HG02973 (cell line): ENCODE results near the gene HIGD2A.

ENCODE experiments used
- ATAC-seq: cut with Tn5 transposase; IDR thresholded peaks from one replicate; pipeline ENCODE4 v1.9.1; 2021; ENCODE audit warnings: moderate library complexity; ENCODE audit not compliant: unreplicated experiment

HIGD2A gene, protein sequence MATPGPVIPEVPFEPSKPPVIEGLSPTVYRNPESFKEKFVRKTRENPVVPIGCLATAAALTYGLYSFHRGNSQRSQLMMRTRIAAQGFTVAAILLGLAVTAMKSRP

DNA sequence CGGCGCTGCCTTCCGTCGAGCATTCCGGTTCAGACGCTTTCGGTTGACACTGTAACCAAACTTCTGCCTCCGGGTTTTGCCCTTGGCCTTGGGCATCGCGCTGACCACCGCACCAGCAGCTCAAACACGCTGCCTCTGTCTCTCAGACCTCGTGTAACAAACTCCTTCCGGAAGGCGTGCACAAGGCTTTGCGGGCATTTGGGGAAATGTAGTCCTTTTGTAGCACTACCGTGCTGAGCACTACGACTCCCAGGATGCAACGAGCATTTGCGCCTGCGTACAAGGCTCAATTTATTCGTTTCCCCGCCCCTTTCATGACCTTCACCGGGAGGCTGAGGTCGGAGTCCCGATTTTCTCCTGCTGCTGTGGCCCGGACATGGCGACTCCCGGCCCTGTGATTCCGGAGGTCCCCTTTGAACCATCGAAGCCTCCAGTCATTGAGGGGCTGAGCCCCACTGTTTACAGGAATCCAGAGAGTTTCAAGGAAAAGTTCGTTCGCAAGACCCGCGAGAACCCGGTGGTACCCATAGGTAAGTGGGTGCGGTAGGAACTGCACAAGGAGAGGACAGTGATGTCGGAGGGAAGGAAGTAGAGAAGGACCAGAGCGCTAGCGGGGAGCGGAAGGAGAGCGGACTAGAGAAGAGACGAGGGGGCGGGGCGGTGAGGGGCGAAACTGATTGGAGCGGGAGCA, at the start of gene HIGD2A, which contains the start of gene NOP16:
Gene HIGD2A, plus strand, starts transcription at position 308 of the 691 bp plus-strand sequence. Its CDS starts 69 bp downstream, at position 377.
Gene NOP16, minus strand, starts transcription at position 155 of the 691 bp plus-strand sequence. Its CDS starts 59 bp downstream, at position 96.
- ATAC-seq = peak; percentile 81

DNA sequence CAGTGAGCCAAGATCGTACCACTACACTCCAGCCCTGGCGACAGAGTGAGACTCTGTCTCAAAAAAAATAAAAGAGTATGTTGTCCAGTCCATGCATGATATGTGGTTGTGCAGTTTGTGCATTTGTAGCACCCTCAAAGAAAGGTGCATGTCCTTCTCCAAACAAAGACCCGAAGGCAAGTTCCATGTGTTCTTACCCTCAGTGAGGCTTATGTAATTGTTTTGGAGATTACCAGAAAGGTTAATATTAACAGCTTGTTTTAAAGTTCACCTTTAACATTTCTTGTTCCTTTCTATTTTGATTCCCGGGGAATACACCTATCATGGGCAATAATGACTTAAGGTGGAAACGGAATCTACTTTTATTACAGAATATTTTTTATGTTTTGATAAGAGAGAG, 49.2 kb upstream of the HIGD2A start:
- ATAC-seq = no peak

DNA sequence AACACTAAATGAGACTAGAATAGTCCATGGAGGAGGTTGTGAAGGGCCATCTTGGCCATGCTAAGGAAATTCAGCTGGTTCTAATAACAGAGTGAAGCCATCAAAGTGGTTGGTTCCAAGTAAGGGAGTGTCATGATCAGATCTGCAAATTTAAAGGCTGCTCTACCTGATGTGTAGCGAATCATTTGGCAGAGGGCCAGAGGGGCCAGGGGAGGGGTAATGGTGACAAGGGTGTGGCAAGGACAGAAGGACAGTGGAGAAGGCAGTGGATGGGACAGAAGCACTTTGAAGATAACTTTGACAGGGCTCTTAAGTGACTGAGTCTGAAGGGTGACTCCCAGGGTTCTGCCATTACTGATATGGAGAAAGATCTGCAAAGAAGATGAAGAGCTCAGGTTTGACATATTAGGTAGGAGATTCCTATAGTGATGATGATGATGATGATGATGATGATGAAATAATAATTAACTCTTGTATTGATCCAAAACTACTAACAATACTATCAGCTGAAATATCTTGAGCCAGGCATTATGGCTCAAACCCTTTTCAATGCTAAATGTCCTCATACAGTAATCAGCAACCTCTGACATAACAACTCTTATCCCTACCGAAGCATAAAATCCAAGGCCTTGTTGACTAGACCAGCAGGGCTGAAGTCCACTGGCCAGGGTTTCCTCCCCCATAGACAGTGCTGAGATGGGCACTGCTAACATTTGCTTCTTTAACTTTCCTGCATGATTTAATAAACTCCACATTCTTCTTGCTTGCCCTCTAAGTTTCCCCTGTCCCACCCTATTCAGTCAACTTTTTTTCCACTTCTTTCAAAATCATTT, 47.0 kb upstream of the HIGD2A start:
- ATAC-seq = no peak

DNA sequence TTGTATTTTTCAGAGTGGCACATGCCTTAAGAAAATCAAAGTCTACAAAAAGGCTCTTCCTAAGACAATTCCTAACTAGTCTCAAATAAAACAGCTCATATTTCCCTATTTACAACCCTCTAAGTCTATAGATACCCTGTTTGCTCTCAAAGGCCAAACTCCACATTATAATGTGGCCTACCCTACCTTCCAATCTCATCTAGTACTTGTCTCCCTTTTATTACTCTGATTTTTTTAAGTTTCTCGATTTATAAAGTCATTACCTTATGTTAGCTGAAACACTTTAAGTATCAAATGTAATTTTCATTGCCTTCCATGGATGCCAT, 46.4 kb upstream of the HIGD2A start:
- ATAC-seq = no peak

DNA sequence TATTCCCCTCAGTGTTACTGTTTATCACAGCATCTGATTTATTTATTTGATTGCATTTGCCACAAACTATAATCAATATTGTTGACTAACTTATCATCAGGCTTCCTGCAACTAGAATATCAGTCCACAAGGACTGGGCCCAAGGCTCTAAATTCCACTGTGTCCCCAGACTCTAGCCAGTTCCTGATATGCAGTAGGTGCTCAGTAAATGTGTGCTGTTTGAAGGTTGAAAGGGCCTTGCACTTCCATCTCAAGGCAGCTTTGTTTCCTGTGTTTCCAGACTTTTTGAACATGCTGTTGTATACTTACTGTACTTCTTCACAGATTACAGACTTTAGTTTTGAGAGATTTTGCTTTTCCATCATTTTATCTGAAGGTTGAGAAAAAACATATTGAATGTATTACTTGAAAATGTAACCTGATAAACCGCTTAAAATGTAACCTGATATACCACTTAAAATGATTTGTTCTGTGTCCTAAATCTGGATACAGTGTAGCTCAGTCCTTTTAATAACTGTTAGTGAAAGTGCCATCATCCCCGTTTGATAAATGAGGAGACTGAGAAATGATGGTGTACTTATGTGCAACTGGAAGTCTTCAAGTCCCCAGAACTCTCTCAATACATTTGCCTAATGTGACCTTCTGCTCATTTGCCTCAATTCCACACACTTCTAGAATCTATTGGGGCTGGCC, 45.6 kb upstream of the HIGD2A start:
- ATAC-seq = no peak

DNA sequence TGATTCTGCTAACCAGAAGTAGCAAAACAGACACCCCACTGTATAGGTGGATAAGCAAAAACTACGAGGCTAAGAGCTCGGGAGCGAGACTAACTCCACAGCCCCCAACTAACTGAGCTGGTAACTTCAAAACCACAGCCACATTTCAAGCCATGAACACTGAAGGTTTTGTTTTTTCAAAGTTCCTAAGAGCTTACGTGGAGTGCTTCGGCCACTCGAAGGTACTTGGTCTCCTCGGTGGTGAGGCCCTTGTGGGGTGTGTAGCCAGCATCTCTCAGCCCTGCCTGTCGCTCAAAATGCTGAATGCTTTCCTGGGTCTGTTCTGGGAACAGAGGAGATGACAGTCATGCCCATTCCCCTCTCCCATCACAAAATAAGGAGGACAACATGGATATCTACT, 38.1 kb upstream of the HIGD2A start:
- no peak for ATAC-seq

DNA sequence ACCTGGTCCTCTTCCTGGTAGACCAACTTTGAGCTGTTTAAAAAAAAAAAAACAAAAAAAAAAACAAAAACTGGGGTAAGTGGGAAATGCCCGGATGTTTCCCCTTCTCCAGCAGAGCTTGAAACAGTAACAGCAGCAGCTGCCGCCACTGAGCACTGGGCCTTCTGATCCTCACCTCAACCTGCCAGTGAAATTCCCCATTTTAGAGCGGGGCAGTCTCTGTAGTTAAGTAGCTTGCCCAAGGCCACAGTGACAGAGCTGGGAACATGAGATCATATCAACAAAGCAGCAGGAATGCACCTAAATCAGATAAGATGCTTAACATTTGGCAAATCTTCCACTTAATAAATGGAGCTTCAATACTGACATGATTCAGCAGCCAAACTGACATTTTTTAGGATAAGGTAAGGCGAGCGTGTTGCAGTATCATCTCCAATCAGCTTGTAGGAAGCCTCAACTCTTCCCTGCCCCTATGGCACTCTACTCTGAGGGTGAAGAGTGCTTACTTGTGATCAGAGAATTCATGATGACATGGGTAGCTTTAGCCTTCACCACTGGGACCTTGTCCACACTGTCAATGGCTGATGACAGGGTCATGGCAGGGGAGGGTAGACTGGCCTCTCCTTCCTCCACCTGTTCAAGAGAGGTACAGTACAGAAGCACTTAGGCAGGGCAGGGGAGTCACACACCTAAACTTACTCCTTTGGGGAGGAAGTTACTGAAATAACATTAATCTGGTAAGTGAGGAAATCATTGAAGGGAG, 36.3 kb upstream of the HIGD2A start:
- ATAC-seq = no peak

DNA sequence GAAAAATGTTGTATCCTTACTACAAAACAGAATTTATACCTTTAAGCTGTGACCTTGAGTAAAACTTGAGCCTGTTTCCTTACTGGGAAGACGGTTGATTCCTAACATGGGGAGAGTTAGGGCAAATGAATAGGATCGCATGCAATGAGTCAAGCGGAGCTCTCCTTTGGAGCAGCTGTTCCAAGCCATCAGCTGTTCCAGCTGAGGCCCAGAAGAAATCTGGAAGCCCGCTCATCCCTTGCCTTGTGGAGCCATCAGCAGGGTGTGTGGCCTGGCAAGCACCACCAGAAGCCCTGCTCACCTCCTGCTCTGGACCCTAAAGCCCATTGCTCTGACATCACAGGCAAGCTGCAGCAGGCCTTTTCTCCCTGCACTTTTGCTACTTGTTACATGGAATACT, 35.0 kb upstream of the HIGD2A start:
- no peak for ATAC-seq

DNA sequence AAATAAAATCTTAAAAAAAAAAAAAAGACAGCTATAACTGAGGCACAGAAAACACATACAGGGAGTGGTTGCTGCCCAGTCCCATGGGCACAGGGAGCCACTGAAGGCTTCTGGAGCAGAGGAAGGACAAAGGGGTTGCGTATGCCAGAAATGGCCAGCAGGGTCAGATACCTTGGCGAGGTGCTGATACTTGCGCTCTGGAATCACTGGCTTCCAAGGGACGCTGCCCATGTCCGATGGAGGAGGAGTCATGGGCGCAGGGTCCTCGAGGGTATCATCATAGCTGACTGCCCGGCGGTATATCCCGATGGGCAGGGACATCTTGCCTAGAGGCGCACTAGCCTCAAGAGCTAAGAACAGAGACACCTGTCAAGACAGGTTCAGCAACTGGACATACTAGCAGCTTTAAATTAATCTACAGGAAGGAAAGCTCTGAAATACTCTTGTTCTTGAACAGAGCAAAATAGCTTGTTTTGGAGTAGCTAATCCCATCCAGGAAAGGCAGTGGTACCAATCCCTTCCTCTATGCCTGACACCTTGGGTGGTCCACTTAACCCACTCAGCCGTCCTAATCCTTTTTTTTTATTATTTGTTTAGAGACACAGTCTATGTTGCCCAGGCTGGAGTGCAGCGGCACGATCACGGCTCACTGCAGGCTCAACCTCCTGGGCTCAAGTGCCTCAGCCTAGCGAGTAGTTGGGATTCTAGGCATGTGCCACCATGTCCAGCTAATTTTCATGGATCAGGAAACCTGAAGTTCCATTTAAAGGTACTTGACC, 33.0 kb upstream of the HIGD2A start:
- ATAC-seq = no peak

DNA sequence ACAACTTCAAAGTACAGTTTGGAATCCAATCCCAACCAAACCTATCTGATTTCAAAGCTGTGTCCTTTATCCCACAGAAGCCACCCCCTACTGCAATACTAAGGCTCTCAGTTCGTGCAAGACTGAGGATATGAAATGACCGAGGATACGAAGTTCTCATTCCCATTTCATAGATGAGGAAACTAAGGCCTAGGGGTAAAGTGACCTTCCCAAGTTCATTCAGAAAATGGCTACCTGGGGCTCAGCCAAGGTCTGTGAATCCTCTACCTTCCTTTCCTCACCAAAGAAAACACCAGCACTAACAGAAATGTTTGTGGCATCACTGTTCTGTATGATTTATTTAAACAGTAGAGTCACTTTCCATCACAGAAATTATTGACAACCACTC, 32.4 kb upstream of the HIGD2A start:
- no peak for ATAC-seq

DNA sequence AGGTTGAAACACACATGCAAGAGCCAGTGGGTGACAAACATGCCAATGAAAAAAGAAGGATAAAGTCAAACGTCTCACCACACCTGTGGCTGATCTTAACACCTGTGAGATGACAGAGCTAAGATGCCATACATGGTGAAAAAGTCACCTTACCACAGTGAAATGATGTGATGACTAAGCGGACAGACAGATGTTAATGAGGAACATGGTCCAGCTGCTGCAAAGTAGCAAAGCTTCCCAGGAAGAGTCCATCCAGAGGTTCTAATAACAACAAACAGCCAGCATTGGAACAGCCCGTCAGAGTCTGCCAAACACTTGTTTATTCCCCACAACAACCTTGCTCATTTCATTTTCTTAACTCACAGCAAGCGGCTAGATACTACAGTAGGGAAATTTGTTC, 28.9 kb upstream of the HIGD2A start:
- no peak for ATAC-seq

DNA sequence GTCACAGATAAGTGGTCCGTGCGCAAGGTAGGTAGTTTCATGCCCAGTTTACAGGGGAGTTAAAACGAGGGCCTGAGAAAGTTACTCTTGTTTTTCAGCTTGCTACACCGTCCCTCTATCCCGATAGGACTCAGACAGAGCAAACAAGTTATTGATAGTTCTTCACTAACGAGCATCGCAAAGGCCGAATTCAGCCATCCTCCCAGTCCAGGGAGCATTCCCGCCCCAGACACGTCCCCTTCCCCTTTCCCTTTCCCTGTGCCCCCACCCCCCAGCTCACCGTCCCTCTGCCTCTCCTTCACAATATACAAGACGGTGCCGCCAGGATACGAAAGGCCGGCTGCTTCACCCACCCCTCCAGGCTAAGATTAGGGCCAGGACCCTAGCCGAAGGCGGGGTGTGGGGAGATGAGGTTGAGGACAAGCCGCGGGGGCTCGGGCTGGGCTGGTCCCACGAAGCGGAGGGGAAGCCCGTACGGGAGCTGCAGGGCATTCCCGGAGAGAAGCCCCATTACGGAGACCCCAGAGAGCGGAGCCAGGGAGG, 27.6 kb upstream of the HIGD2A start:
- no peak for ATAC-seq

DNA sequence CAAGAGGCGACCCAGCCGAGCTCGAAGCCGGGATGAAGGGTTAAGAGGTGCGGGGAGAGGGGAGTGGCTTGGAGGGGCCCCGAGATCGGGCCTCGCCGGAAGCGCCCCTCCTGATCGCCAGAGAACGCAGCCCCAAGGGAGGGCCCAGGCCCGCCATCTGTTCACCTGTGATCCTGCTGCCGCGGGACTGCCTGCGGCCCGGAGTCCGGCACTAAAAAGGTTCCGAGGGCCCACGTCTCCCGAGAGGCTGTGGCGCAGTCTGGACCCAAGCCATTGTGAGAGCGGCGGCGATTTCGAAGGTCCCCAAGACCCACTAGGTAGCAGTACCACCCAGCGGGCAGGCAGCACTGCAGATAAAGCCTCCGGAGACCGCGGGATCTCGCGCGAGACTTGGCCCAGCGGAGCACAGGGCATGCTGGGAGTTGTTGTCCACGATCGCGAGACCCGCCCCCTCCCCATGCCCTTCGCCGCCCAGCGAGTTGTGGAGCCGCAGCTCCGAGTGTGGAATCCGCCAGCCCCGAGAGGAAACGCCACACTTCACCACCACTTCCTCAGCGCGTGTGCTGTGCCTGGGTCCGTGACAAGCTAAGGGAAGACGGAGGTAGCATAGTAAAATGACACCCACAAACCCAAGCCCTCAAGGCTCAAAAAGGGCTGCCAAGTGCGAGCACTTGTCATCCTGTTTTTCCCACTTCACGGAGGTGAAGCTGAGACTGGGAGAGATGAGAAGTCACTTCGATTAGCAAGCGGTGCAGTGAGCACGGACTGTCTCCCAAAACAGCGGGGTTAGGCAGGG, 26.9 kb upstream of the HIGD2A start, which contains the start of gene KIAA1191:
Gene KIAA1191, minus strand, starts transcription at position 328 of the 796 bp plus-strand sequence. CDS start 2,256 bp downstream, outside the sequence.
- peak; percentile 87 for ATAC-seq

DNA sequence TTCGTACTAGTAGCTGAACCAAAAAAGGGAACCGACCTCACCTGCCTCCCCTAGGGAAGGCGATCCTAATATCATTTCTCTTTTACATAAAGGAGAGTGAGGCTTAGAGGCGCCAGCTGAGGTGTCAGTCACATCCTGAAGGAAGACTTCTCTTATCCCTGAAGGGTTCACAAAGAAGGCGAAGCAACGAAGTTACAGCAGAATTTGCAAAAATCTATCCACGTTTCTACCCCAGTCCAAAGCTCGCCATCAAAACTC, 26.4 kb upstream of the HIGD2A start:
- ATAC-seq = no peak

DNA sequence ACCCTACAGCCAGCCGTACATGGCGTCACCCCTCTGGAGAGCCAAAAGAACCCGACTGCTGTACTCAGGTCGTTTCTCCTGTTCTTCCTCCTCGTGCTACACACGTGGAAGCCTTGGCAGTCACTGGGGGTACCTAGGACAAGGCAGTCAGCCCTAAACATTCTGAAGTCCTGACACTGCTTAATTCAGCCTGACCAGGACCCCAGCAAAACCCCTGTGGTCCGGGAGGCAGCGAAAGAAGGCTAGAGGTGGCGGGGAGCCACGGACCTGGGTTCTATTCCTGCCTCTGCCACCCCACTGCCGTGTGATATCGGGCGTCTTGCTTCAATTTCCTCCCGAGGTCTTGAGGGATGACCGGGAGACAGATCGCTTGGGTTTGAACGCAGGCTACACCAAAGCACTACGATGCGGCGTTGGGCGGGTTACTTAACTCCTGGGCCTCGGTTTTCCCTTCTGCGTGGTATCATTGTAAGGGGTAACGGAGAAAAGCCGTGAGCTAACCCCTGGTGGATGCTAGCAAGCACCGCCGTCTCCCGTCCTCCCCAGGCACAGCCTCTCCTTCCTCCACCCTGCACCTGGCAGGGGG, 23.7 kb upstream of the HIGD2A start:
- no peak for ATAC-seq

DNA sequence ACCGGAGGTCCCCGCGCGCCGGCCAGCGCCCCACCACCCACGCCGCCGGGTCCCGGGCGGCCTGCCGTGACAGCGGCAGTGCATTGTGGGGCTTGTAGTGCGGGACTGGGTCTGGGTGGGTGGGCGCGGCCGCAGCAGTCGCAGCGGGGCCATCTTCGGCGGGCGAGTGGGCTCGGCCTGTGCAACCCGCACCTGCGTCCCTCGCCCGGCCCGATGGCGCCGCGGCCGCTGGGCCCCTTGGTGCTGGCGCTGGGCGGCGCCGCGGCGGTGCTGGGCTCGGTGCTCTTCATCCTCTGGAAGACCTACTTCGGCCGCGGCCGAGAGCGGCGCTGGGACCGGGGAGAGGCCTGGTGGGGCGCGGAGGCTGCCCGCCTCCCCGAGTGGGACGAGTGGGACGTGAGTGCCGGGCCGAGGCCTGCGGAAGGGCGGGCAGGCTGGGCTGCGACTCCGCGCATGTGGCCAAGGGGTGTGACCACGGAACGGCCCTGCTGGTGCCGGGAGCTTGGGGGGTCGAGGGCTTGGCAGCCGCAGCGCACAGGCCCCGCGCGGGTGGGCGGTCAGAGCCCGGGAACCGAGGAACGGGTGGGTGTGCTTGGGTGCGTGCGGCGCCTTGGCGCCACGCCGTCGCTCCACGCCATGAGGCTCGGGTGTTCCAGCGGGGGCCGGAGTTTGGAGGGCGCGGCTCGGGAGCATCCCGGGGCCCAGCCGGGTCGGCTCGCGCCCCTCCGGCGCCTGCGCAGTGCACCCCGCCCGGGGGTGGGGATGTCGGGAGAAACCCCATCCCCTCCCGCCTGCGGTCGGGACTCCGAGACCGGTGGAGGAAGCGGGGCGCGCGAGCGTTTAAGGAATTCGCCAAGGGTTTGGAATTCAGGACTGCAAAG, 23.0 kb upstream of the HIGD2A start, which contains the start of gene ARL10:
Gene ARL10, plus strand, starts transcription at position 137 of the 881 bp plus-strand sequence. Its CDS starts 77 bp downstream, at position 214.
- ATAC-seq = peak; percentile 35

DNA sequence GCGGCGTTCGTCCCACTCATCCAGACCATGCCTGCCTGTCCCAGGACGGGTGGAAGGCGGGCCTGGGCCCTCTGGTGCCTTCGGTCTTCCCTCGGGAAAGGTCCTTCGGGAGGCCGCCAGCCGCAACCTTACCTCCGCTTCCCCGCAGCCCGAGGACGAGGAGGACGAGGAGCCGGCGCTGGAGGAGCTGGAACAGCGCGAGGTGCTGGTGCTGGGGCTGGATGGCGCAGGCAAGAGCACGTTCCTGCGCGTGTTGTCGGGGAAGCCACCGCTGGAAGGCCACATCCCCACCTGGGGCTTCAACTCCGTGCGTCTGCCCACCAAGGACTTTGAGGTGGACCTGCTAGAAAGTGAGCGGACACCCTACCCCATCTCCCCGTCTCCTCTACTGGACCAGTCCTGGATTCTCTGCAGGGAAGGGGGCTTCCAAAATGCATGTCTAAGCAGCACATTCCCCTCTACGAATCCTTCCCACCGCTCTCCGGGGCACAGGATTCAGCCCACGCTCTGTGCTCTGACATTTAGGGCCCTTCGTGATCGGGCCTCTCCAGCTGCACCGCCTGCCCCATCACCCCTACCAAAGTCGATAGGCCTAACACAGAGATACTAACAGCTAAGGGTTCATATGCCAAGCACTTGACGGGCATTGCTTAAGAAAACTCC, 22.2 kb upstream of the HIGD2A start:
- ATAC-seq = no peak
